SKM-1 treated with dmso at 0.1 percent for 144 hours (cell line): ENCODE measurements around the gene F8.

Source experiments
- DNase-seq: peaks from one replicate; lab custom pipeline; 2025; ENCODE audit not compliant: unreplicated experiment; lab: John Stamatoyannopoulos, UW

Gene F8

DNA sequence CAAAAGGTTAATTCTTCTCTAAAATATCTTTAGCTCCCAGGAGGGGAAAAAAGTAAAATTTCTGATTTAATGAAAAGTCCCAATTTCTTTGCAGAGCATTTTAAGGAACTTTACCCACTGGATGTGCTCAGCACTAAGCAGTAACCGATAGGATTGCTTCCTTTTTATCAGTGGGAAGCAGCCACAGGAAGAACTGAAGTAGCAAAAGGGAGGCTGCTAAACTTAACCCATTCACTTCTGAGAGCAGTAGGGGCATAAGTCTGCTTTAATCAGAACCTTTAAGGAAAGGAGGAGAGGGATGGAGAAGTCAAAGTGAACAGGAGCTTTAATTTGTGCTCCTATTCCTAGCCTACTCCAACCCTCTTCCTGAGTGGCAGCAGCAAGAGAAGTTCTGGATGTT lies at the start of gene F8:
Gene F8 (minus strand): TSS at position 139 of the 400 bp plus-strand sequence. CDS start 171 bp downstream, outside the sequence.
- no peak for DNase-seq

DNA sequence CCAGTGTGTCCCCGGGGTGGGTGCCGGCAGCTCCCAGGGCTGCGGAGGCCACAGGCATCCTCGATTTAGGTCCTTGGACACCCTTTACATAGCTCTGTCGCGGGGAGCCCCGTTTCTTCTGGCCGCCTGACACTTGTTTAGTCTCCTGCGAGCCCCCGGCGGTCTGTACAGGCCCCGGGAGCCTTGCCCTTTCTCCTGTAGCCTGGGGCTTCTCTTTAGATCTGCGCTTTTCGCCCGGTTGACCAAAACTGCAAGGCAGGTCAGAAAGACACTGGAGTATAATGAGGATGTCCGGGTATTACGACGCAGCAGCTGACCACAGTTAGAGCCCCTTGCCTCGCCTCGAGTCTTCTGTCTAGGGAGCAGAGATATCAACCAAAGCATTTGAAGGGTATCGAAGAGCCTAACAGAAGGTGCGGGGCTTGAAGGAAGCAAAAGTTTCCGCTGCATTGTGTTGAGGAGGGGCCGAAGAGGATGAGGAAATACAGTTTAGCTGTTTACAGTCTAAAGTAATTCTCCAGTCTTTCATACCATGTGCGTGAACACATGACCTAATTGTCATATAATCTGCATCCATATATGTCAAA lies 49.3 kb upstream of the F8 start:
- DNase-seq = no peak

GRCh38 chrX:155070975-155071693 lies 48.6 kb upstream of the F8 start, which contains the start of the genes BRCC3, CMC4 and MTCP1:
Gene BRCC3 (plus strand): TSS chrX:155071508. CDS start chrX:155071528, 20 bp downstream.
Gene CMC4 (minus strand): TSS chrX:155071136. CDS start chrX:155064023, 7,113 bp downstream.
Gene MTCP1 (minus strand): TSS chrX:155071136. CDS start chrX:155066010, 5,126 bp downstream.
- peak; percentile 62 for DNase-seq

DNA sequence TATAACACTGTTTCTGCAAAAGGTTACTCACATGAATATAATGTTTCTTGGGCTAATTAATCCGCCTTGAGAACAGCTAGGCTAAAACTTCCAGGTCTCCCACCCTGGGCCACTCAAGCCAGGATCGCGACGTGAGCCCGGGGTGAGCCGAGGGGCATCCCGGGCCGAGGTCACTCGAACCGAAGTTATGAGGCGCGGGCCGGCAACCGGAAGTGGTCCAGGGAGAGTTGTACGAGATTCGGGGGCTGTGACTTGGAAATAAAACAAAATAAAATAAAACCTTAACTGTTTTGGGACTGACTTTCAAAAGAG lies 48.1 kb upstream of the F8 start:
- DNase-seq = no peak

GRCh38 chrX:155070038-155070437 lies 47.5 kb upstream of the F8 start:
- no peak for DNase-seq

DNA sequence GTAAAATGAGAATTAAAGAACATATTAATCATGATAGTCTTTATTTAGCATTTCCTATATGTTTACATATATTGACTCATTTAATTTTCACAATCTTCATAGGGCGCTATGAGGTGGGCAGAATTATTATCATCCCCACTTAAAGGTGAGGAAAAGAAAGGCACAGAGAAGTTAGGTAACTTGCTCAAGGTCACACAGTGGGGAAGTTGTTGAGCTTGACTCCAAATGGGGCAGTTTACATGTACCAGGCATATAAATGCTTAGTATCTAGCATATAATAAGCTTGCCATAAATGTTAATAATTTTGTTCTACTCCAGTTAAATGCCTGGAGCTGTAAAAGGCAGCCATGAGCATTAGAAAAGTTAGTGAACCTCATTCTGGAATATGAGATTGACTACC lies 46.9 kb upstream of the F8 start:
- no peak for DNase-seq

DNA sequence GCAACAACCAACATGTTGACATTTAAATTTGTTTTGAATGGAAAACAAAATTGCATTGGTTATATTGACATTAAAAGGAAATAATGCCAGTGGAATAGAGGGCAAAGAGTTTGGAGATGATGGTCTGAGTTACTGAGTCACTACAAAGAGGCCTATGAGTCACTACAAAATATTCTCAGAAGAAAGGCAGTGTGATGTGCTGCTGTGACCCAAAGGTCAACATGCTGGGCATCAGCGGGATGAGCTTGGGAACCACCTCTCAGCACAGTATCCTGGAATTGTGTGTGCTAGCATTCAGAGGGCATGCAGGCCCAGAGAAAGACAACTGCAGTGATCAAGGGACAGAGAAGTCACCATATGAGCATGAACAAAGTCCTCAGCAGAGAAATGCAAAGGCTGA lies 45.6 kb upstream of the F8 start:
- no peak for DNase-seq

DNA sequence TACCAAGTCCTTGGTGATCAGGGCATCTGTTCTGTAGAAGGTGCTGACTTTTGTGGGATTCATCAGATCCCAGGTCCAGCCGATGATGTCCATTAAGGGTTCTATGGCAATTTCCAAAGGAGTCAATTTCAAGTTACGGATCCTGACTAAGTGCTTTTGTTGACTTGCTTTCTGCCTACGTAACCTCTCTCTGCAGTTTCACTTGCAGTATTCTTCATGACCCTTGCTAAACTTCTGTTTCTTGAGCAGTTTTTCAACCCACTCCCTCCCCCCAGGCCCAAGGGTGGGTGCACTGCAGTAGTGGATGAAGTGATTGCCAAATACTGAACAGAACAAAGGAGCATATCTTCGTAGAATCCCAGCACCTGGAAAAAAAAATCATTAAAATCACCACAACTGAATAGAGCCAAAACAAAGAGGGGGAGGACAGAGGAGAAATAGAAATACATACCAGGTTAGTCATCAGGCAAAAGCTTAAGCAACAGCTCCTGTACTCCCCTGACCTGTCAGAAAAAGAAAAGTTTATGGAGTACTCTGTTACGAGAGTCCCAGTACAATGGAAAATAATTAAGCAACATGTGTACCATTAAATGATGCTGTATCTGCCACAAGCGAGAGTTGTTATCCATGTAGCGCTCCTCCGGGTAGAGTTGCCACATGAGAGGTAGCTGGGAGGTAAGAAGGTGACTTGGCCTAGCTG lies 42.7 kb upstream of the F8 start:
- DNase-seq = no peak

GRCh38 chrX:155061760-155062159 lies 39.2 kb upstream of the F8 start:
- no peak for DNase-seq

- DNase-seq = no peak
These were observed 34.6 kb upstream of the F8 start for GRCh38 chrX:155056877-155057792.

GRCh38 chrX:155056471-155056870 lies 33.9 kb upstream of the F8 start:
- no peak for DNase-seq

DNA sequence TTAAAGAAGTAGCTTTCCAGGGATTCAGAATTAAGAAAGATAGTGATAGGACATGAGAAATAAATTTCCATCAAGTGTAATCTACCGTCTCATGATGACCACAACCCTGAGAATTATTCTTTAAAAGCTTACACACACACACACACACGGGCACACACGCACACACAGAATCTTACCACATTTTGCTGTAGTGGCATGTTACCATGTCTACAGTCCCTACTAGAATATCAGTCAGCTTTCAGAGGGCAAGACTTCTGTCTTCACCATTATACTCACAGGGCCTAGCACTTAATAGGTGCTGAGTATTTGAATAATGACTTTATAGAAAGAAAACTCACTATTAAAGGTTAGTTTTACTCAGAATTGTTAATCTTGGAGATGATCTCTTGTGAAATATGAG lies 33.0 kb upstream of the F8 start:
- DNase-seq = no peak

GRCh38 chrX:155054255-155054654 lies 31.7 kb upstream of the F8 start:
- no peak for DNase-seq

- no peak for DNase-seq
These were observed 31.1 kb upstream of the F8 start for GRCh38 chrX:155053656-155054055.

DNA sequence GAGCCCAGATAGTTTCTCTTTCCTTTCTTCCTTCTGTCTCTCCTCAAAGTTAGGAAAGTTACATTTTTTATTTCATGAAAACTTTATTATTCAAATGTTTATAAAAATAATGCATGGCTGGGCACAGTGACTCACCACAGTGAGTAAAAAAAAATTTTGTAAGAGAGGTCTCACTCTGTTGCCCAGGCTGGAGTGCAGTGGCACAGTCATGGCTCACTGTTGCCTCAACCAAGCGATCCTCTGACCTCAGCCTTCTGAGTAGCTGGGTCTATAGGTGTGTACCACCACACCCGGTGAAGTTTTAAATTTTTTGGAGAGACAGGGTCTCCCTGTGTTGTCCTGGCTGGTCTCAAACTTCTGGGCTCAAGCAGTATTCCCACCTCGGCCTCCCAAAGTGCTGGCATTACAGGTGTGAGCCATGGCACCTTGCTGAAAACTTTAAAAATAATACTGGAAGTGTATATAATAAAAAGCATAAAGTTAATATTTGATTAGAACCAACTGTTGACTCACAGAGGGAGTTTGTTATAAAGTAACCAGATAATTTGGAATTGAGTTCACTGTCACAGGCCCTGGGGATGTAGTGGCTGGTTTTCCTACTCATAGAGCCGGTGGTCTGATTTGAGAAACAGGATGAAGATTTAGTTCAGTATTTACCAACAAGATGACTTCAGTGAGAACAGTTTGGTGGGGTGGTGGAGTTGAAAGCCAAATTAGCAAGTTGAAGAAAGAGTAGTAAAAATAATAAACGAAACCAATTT lies 30.4 kb upstream of the F8 start:
- no peak for DNase-seq

- peak; percentile 38 for DNase-seq
These were observed 26.6 kb upstream of the F8 start for GRCh38 chrX:155048977-155049619.

- no peak for DNase-seq
These were observed 24.4 kb upstream of the F8 start for GRCh38 chrX:155046811-155047528.

- no peak for DNase-seq
These were observed 23.7 kb upstream of the F8 start for GRCh38 chrX:155046129-155046810.

DNA sequence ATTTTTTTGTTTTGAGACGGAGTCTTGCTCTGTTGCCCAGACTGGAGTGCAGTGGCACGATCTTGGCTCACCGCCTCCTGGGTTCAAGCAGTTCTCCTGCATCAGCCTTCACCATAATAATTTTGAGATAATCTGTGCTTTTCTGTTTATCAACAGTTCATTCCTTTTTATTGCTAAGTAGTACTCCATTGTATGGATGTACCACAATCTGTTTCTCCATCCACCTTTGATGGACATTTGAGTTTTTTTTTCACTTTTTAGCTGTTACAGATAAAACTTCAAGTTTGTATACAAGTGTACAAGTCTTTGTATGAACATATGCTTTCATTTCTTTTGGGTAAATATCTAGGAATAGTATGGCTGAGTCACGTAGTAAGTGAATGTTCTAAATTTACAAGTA lies 13.2 kb upstream of the F8 start:
- DNase-seq = no peak
